A549 (cell line): ENCODE measurements around the gene LMO1.

Experiments used
- CTCF ChIP-seq: fragments of >200 bp; sonication (Bioruptor Twin); formaldehyde crosslinking; IDR thresholded peaks from 3 replicates; pipeline ENCODE4 v1.5.1; 2016
- JUNB ChIP-seq: fragments of >200 bp; sonication (Bioruptor Twin); formaldehyde crosslinking; IDR thresholded peaks from 2 replicates; pipeline ENCODE4 v1.6.1; 2016
- MAZ ChIP-seq: fragments of 150-350 bp; IDR thresholded peaks from 2 replicates; pipeline ENCODE4 v1.6.1; 2014; ENCODE audit warnings: antibody characterized with exemption, low read depth, low read length, borderline replicate concordance
- PHF8 ChIP-seq: fragments of 200-600 bp; sonication (generic); IDR thresholded peaks from 2 replicates; pipeline ENCODE4 v1.6.1; 2016; ENCODE audit warnings: low read depth, mild to moderate bottlenecking, antibody characterized with exemption, moderate library complexity, borderline replicate concordance
- POLR2A ChIP-seq: IDR thresholded peaks from 2 replicates; pipeline ENCODE4 v1.6.1; 2012; ENCODE audit warnings: mild to moderate bottlenecking, low read length
- POLR2AphosphoS2 ChIP-seq: conservative IDR thresholded peaks from 2 replicates; pipeline ENCODE4 v1.6.1; 2012; ENCODE audit warnings: low read length, improper control_type of control experiment, inconsistent platforms
- RFX5 ChIP-seq: fragments of 450-650 bp; IDR thresholded peaks from 2 replicates; pipeline ENCODE4 v1.7.1; 2014; ENCODE audit warnings: antibody characterized with exemption, mild to moderate bottlenecking, moderate library complexity
- SMC3 ChIP-seq: fragments of >200 bp; sonication (Bioruptor Twin); formaldehyde crosslinking; IDR thresholded peaks from 3 replicates; pipeline ENCODE4 v1.6.1; 2018; ENCODE audit warnings: inconsistent platforms
- TP53 ChIP-seq: fragments of 250-450 bp; sonication (Bioruptor Pico); IDR thresholded peaks from 2 replicates; pipeline ENCODE4 v1.5.0; 2021; ENCODE audit warnings: mild to moderate bottlenecking, moderate library complexity

DNA sequence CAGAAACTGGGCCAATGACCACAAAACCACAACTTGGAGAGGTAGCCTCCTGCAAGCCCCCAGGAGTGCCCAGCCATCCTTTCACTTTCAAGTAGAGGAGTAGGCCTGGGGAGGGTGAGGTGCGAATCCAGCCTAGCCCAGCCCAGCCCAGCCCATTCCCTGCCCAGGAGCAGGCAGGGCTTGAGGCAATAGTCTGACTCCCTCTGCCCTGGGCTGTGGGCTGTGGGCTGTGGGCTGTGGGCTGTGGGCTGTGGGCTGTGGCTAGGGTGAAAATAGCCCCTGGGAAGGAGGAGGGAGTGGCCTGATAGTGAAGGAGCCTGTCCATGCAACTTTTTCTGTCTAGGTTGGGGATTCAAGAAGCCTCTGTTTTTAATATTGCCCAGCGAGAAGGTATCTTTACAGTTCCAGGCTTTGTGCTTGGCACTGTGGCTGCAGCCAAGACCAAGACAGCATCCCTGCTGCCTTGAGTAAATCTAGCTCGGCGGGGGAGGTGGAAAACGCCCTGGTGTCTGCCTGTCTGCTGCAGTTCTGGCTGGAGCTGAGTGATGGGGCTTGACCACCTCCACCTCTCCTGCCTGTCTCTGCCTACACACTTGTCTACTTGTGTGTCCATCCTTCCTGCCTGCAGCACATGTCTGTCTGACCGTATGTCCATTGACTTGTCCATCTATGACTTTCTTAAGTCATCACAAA is 40.7 kb downstream of the LMO1 start:
- TF ChIP-seq JUNB (no peak), CTCF (no peak), POLR2AphosphoS2 (no peak), RFX5 (no peak), TP53 (CRISPR knock-in tag) (no peak), SMC3 (no peak), POLR2A (no peak), MAZ (no peak), PHF8 (no peak)
